ENCODE measurements around the gene SIGLEC12.

- TF ChIP-seq CTCF (IDR thresholded peaks at IDR 0.05) (no peak), POLR2A (IDR thresholded peaks at IDR 0.05) (no peak)
Observed at GRCh38 chr19:51548213-51548651, 46.6 kb upstream of the SIGLEC12 start.

Measured in testis (tissue), 2 donors.